H9 (cell line): ENCODE results near the gene TMEM164. TPM values are rescaled to one million over a fixed set of nuclear protein-coding genes. Genes with fewer than 3 reads are reported as not detected.
A peak's percentile ranks its signal among the peaks of the same experiment; 100 is the strongest.

Source experiments
- DNase-seq: peaks from one replicate; pipeline ENCODE4 v3.0.0-alpha.2; 2017
- H2AFZ ChIP-seq: one replicate; pipeline ENCODE4 v1.6.1; 2013; ENCODE audit warnings: mild to moderate bottlenecking, low read length, control low read depth, moderate library complexity
- H2AK5ac ChIP-seq: 2 replicates; pipeline ENCODE4 v1.6.1; 2013; ENCODE audit warnings: low read length, control low read depth, mixed read lengths; ENCODE audit not compliant: insufficient read length
- H2BK120ac ChIP-seq: one replicate; pipeline ENCODE4 v1.6.1; 2013; ENCODE audit warnings: low read depth, mild to moderate bottlenecking, low read length, control low read depth, inconsistent platforms; ENCODE audit not compliant: poor library complexity, severe bottlenecking
- H2BK12ac ChIP-seq: 2 replicates; pipeline ENCODE4 v1.6.1; 2013; ENCODE audit warnings: low read length, control low read depth, mixed read lengths, low read depth; ENCODE audit not compliant: insufficient read length
- H2BK15ac ChIP-seq: 2 replicates; pipeline ENCODE4 v1.6.1; 2013; ENCODE audit warnings: low read depth, low read length, control low read depth
- H2BK20ac ChIP-seq: one replicate; pipeline ENCODE4 v1.6.1; 2013; ENCODE audit warnings: low read depth, mild to moderate bottlenecking, low read length, control low read depth, inconsistent platforms; ENCODE audit not compliant: poor library complexity, severe bottlenecking
- H2BK5ac ChIP-seq: 2 replicates; pipeline ENCODE4 v1.6.1; 2013; ENCODE audit warnings: low read length, control low read depth, mixed read lengths; ENCODE audit not compliant: insufficient read length
- H3K14ac ChIP-seq: 2 replicates; pipeline ENCODE4 v1.6.1; 2013; ENCODE audit warnings: low read length, control low read depth; ENCODE audit not compliant: insufficient read depth
- H3K18ac ChIP-seq: 2 replicates; pipeline ENCODE4 v1.6.1; 2013; ENCODE audit warnings: low read depth, mild to moderate bottlenecking, mixed read lengths, low read length, control low read depth; ENCODE audit not compliant: insufficient read length
- H3K23ac ChIP-seq: 2 replicates; pipeline ENCODE4 v1.6.1; 2013; ENCODE audit warnings: low read length, control low read depth, mixed read lengths, low read depth; ENCODE audit not compliant: insufficient read length
- H3K23me2 ChIP-seq: 2 replicates; pipeline ENCODE4 v1.6.1; 2013; ENCODE audit warnings: low read depth, mild to moderate bottlenecking, mixed read lengths, low read length, control low read depth; ENCODE audit not compliant: insufficient read length, poor library complexity, severe bottlenecking
- H3K27ac ChIP-seq: 2 replicates; pipeline ENCODE4 v1.5.1; 2013; ENCODE audit warnings: low read length, control low read depth, mixed read lengths, low read depth; ENCODE audit not compliant: insufficient read length
- H3K27me3 ChIP-seq: 2 replicates; pipeline ENCODE4 v1.6.1; 2013; ENCODE audit warnings: low read length, control low read depth, inconsistent platforms; ENCODE audit not compliant: insufficient read depth
- H3K4ac ChIP-seq: 2 replicates; pipeline ENCODE4 v1.6.1; 2013; ENCODE audit warnings: low read depth, mild to moderate bottlenecking, control low read depth, inconsistent platforms, low read length, moderate library complexity
- H3K4me1 ChIP-seq: 2 replicates; pipeline ENCODE4 v1.6.1; 2013; ENCODE audit warnings: low read length, control low read depth, inconsistent platforms; ENCODE audit not compliant: insufficient read depth
- H3K4me2 ChIP-seq: 2 replicates; pipeline ENCODE4 v1.6.1; 2013; ENCODE audit warnings: low read length, control low read depth, mixed read lengths; ENCODE audit not compliant: insufficient read length, insufficient read depth
- H3K56ac ChIP-seq: 2 replicates; pipeline ENCODE4 v1.6.1; 2013; ENCODE audit warnings: low read depth, mild to moderate bottlenecking, mixed read lengths, low read length, control low read depth; ENCODE audit not compliant: insufficient read length
- H3K79me1 ChIP-seq: 2 replicates; pipeline ENCODE4 v1.6.1; 2013; ENCODE audit warnings: low read depth, mild to moderate bottlenecking, moderate library complexity, low read length, control low read depth, inconsistent platforms; ENCODE audit not compliant: insufficient read depth, poor library complexity, severe bottlenecking
- H3K79me2 ChIP-seq: 2 replicates; pipeline ENCODE4 v1.6.1; 2013; ENCODE audit warnings: low read length, control low read depth, inconsistent platforms; ENCODE audit not compliant: insufficient read depth
- H3K9ac ChIP-seq: 2 replicates; pipeline ENCODE4 v1.6.1; 2013; ENCODE audit warnings: low read length, control low read depth, mixed read lengths; ENCODE audit not compliant: insufficient read length; ENCODE audit errors: extremely low read depth
- H3K9me3 ChIP-seq: one replicate; pipeline ENCODE4 v1.6.1; 2013; ENCODE audit warnings: low read depth, low read length, inconsistent platforms; ENCODE audit not compliant: control insufficient read depth
- H3T11ph ChIP-seq: one replicate; pipeline ENCODE4 v1.6.1; 2013; ENCODE audit warnings: mild to moderate bottlenecking, low read length, control low read depth, inconsistent platforms
- H4K20me1 ChIP-seq: one replicate; pipeline ENCODE4 v1.6.1; 2013; ENCODE audit not compliant: control insufficient read depth, insufficient read length, insufficient read depth
- H4K5ac ChIP-seq: 2 replicates; pipeline ENCODE4 v1.6.1; 2013; ENCODE audit warnings: low read depth, mild to moderate bottlenecking, mixed read lengths, low read length, control low read depth; ENCODE audit not compliant: insufficient read length
- H4K8ac ChIP-seq: replicated peaks from 2 replicates; pipeline ENCODE4 v1.6.1; 2013; ENCODE audit warnings: low read length, control low read depth, mixed read lengths, low read depth; ENCODE audit not compliant: insufficient read length
- H4K91ac ChIP-seq: 2 replicates; pipeline ENCODE4 v1.6.1; 2013; ENCODE audit warnings: low read depth, mild to moderate bottlenecking, moderate library complexity, mixed read lengths, low read length, control low read depth; ENCODE audit not compliant: insufficient read length
- H3K27ac Mint-ChIP-seq, 3 experiments: 2 replicates in 2 of 3; 3 replicates in 1 of 3; pipeline ENCODE4 v1.8.0; 2020 to 2021; ENCODE audit warnings: mixed read lengths in 3 of 3, mild to moderate bottlenecking in 1 of 3, moderate library complexity in 1 of 3
- H3K27me3 Mint-ChIP-seq: 2 replicates; pipeline ENCODE4 v1.8.0; 2021; ENCODE audit warnings: low read depth, mild to moderate bottlenecking, moderate library complexity, mixed read lengths
- H3K36me3 Mint-ChIP-seq, 3 experiments: 2 replicates in 2 of 3; 3 replicates in 1 of 3; pipeline ENCODE4 v1.8.0; 2020 to 2021; ENCODE audit warnings: low read depth in 3 of 3, mixed read lengths in 3 of 3; ENCODE audit not compliant: insufficient read depth in 1 of 3
- H3K4me1 Mint-ChIP-seq, 2 experiments: 2 replicates each; pipeline ENCODE4 v1.8.0; 2020; ENCODE audit warnings: mixed read lengths in 2 of 2
- H3K4me3 Mint-ChIP-seq, 2 experiments: 2 replicates in 1 of 2; 3 replicates in 1 of 2; pipeline ENCODE4 v1.8.0; 2020 to 2021; ENCODE audit warnings: mild to moderate bottlenecking in 2 of 2, mixed read lengths in 2 of 2, moderate library complexity in 1 of 2
- H3K9me3 Mint-ChIP-seq, 2 experiments: 2 replicates in 1 of 2; 3 replicates in 1 of 2; pipeline ENCODE4 v1.8.0; 2020; ENCODE audit warnings: mild to moderate bottlenecking in 2 of 2, mixed read lengths in 2 of 2, moderate library complexity in 1 of 2
- WGBS: extraction: QIAGEN DNeasy Blood & Tissue Kit; methylation state at CpG from one replicate; pipeline ENCODE4 v1.1.7; 2013; ENCODE audit warnings: missing lambda C conversion rate, low lambda C conversion rate, mixed read lengths; ENCODE audit not compliant: insufficient read length; ENCODE audit errors: extremely low coverage; 5-methylcytosine and 5-hydroxymethylcytosine counted together
- total RNA-seq: library from RNA; stranded (reverse); gene quantifications from 2 replicates; pipeline ENCODE4 v1.2.1, GENCODE V29; 2021
- TF ChIP-seq, protein P1 (sequence below): fragments of 200-600 bp; sonication (generic); conservative IDR thresholded peaks from 3 replicates; pipeline ENCODE4 v1.8.0; 2021; ENCODE audit warnings: antibody characterized with exemption, mild to moderate bottlenecking

The TMEM164 gene
- total RNA-seq, 1 experiment from 2014 or later: 30.4 TPM

DNA sequence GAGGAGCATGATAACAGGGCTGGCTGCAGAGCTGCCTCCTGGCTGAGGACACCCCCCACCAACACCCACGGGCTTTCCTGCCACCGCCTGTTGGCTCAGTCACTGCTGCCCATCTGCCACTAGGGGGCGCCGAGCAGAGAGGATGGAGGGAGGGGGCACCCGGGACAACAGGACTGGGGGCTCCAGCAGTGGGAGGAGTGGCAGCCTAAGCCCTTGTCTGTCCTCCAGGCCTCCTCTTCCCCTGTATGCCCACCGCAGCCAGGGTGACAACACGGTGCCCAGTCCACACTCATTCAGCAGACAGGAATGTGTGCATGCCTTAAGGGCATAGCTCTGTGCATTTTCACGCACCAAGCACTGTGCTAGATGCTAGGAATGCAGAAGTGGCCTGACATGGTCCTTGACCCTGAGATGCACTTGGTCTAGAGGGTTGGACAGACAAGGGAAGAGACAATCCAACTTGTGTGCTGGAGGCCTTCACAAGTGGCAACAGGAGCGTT, 165.1 kb downstream of the TMEM164 start:
- Histone ChIP-seq H3K18ac (no peak overlapping the region), H4K8ac (no peak overlapping the region), H3K79me2 (no peaks in the 10 kb centered on the region), H2BK120ac (no peak overlapping the region), H3K14ac (no peak overlapping the region), H3K9me3 (no peaks in the 10 kb centered on the region), H3K56ac (no peak overlapping the region), H4K5ac (no peak overlapping the region), H3K27me3 (no peaks in the 10 kb centered on the region), H3K4me1 (no peaks in the 10 kb centered on the region), H2BK5ac (no peak overlapping the region), H2BK15ac (no peak overlapping the region), H3K23ac (no peak overlapping the region), H4K91ac (no peak overlapping the region), H2AK5ac (no peak overlapping the region), H3K4ac (no peak overlapping the region), H2BK12ac (no peak overlapping the region), H3K4me2 (no peak overlapping the region), H2AFZ (no peak overlapping the region), H3K23me2 (no peaks in the 10 kb centered on the region), H3K9ac (no peak overlapping the region), H3K27ac (no peak overlapping the region), H3T11ph (no peak overlapping the region), H2BK20ac (no peak overlapping the region), H3K79me1 (no peaks in the 10 kb centered on the region), H4K20me1 (no peaks in the 10 kb centered on the region)
- TF ChIP-seq, protein P1, sequence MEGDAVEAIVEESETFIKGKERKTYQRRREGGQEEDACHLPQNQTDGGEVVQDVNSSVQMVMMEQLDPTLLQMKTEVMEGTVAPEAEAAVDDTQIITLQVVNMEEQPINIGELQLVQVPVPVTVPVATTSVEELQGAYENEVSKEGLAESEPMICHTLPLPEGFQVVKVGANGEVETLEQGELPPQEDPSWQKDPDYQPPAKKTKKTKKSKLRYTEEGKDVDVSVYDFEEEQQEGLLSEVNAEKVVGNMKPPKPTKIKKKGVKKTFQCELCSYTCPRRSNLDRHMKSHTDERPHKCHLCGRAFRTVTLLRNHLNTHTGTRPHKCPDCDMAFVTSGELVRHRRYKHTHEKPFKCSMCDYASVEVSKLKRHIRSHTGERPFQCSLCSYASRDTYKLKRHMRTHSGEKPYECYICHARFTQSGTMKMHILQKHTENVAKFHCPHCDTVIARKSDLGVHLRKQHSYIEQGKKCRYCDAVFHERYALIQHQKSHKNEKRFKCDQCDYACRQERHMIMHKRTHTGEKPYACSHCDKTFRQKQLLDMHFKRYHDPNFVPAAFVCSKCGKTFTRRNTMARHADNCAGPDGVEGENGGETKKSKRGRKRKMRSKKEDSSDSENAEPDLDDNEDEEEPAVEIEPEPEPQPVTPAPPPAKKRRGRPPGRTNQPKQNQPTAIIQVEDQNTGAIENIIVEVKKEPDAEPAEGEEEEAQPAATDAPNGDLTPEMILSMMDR: peak; percentile 95
- peak; percentile 67 for DNase-seq
- H3K27ac Mint-ChIP-seq: no peak overlapping the region
- no peak overlapping the region for H3K4me3 Mint-ChIP-seq
- peaks cover 3 to 5% of the 10 kb centered on the region in 2 experiments; a peak in 3 of 4 replicates for H3K4me1 Mint-ChIP-seq
- no CpG with 5 or more reads among the region's 9 CpGs for WGBS
- no peaks in the 10 kb centered on the region for H3K27me3 Mint-ChIP-seq
- peaks cover 0 to 7% (median 4%) of the 10 kb centered on the region in 3 experiments; a peak in 4 of 7 replicates for H3K36me3 Mint-ChIP-seq
- H3K9me3 Mint-ChIP-seq: no peaks in the 10 kb centered on the region
